Left lung (tissue), 10 donors: ENCODE results near the gene ALK. TPM values are rescaled to one million over a fixed set of nuclear protein-coding genes. Genes with fewer than 3 reads are reported as not detected.

ENCODE experiments used
- ATAC-seq: fragments of 200-7000 bp; cut with Tn5 transposase; one replicate; pipeline ENCODE4 v1.9.1; 2020; ENCODE audit warnings: moderate library complexity
- DNase-seq, 4 donors: peaks; one replicate each; pipeline ENCODE4 v3.0.0-alpha.2; 2013 to 2020
- H3K27ac ChIP-seq, 2 donors: fragments of 200-600 bp; sonication (generic) in 1 of 2; one replicate each; pipeline versions ENCODE4 v1.5.0 to v1.8.0; 2020 to 2021
- H3K27me3 ChIP-seq, 2 donors: fragments of 200-600 bp; sonication (generic) in 1 of 2; one replicate each; pipeline versions ENCODE4 v1.5.0 to v1.8.0; 2020 to 2021
- H3K36me3 ChIP-seq, 2 donors: fragments of 200-600 bp; sonication (generic) in 1 of 2; one replicate each; pipeline versions ENCODE4 v1.5.0 to v1.8.0; 2020 to 2021
- H3K4me1 ChIP-seq, 2 donors: fragments of 200-600 bp; one replicate each; pipeline ENCODE4 v1.8.0; 2021
- H3K4me3 ChIP-seq, 2 donors: fragments of 200-600 bp; sonication (generic) in 1 of 2; one replicate each; pipeline versions ENCODE4 v1.5.0 to v1.8.0; 2020 to 2021; ENCODE audit warnings: mild to moderate bottlenecking in 1 of 2
- H3K9me3 ChIP-seq, 2 donors: fragments of 200-600 bp; sonication (generic) in 1 of 2; one replicate each; pipeline versions ENCODE4 v1.5.0 to v1.8.0; 2020 to 2021
- intact Hi-C, 2 donors: fragments of 100-400 bp; cut with DNase I; formaldehyde crosslinking; loops; one replicate each; pipeline versions ENCODE4 v1.11.2 to v1.14.2; 2022
- polyA plus RNA-seq, 6 donors: library from polyadenylated mRNA; unstranded; fragments of 120-200 nt; gene quantifications; one replicate each; pipeline ENCODE4 v1.2.1, GENCODE V29; 2013; ENCODE audit not compliant: insufficient read length in 6 of 6
- total RNA-seq, 2 donors: library from RNA; stranded (reverse); fragmentation: NEBNext Ultra II Directional; extraction: Animal tissue kit (Norgen Biotek cat#: 25700); gene quantifications; one replicate each; pipeline ENCODE4 v1.2.1, GENCODE V29; 2021
- TF ChIP-seq, protein P1 (sequence below), 2 donors: fragments of 200-600 bp; sonication (generic) in 1 of 2; IDR thresholded peaks; one replicate each; pipeline versions ENCODE4 v1.5.0 to v1.8.0; 2021; ENCODE audit warnings: antibody characterized with exemption in 2 of 2
- donor health status: DM: no; HTN: yes; CAD: no.
- donor health status: DM: no; HTN: no; CAD: no.

ALK gene
- total and polyA plus RNA-seq, 8 donors, result 0.06 to 0.70 (median 0.12) TPM; not detected in 2

DNA sequence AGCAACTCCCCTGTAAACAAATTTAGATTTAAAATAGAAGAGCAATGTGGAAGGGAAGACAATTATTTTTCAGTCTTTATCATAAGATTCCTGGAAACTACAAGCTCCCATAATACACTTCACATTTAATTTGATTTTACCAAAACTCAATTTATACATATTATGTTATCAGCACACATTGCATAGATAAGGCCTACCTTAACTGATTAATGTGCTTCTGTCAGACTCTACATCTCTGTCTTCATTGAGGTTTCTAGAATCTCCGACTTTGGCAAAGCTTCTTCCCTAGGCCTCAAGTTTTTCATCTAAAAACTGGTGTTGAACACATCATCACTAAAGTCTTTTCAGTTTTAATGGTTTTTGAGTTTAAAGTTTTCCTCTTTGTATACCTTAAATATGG lies 440.1 kb downstream of the ALK start:
- Histone ChIP-seq H3K9me3 (no peaks in the 10 kb centered on the region), H3K27ac (no peak overlapping the region), H3K27me3 (no peaks in the 10 kb centered on the region), H3K4me3 (no peak overlapping the region), H3K36me3 (no peaks in the 10 kb centered on the region), H3K4me1 (no peaks in the 10 kb centered on the region)
- DNase-seq, result no peak
- intact Hi-C loops, result no loop called here
- ATAC-seq, result no peak
- TF ChIP-seq, protein P1, sequence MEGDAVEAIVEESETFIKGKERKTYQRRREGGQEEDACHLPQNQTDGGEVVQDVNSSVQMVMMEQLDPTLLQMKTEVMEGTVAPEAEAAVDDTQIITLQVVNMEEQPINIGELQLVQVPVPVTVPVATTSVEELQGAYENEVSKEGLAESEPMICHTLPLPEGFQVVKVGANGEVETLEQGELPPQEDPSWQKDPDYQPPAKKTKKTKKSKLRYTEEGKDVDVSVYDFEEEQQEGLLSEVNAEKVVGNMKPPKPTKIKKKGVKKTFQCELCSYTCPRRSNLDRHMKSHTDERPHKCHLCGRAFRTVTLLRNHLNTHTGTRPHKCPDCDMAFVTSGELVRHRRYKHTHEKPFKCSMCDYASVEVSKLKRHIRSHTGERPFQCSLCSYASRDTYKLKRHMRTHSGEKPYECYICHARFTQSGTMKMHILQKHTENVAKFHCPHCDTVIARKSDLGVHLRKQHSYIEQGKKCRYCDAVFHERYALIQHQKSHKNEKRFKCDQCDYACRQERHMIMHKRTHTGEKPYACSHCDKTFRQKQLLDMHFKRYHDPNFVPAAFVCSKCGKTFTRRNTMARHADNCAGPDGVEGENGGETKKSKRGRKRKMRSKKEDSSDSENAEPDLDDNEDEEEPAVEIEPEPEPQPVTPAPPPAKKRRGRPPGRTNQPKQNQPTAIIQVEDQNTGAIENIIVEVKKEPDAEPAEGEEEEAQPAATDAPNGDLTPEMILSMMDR (IDR thresholded peaks at IDR 0.05), result no peak

DNA sequence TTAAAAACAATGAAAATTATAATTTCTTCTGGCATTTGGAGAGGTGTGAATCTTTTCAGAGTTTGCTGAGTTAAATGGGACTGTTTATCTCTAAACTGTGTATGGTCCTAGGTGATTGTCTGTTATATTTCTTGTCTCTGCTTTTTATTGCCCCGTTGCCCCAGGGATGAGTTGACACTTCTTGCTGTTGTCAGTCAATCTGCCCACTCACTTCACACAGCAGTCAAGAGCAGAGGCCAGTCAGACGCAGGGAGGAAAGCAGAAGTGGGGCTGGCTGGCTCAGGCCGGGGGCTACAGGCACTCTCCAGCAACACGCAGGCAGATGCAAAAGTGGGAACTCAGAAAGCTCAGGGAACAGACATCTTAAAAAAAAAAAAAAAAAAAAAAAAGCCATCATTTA lies 441.0 kb downstream of the ALK start:
- Histone ChIP-seq H3K27me3 (no peaks in the 10 kb centered on the region), H3K9me3 (no peaks in the 10 kb centered on the region), H3K27ac (no peak overlapping the region), H3K4me1 (no peaks in the 10 kb centered on the region), H3K36me3 (no peaks in the 10 kb centered on the region), H3K4me3 (no peak overlapping the region)
- ATAC-seq (peak; percentile 53), DNase-seq (peak in 2 of 4 donors; percentile 3 to 60)
- TF ChIP-seq, protein P1 (IDR thresholded peaks at IDR 0.05), result no peak
- intact Hi-C loops, result no loop called here

DNA sequence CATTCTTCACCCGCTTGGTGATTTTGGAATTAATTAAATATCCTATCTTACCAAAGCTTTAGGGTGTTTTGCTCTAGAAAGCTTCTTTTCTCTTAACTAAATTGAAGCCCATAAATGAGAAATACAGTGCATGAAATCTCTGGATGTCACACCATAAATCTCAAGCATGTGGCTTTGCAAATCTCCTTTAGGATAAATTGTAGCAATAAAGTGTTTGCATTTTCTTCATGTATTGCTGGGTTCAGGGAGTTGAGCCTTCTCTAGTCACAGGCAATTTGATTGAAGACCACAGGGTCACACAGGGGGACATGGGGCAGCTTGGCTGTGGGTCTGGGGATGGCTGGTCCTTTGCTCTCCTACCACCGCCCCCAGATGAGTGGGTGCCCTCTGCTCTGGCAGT lies 442.0 kb downstream of the ALK start:
- intact Hi-C loops, result no loop called here
- no peak for ATAC-seq
- Histone ChIP-seq H3K9me3 (no peaks in the 10 kb centered on the region), H3K36me3 (no peaks in the 10 kb centered on the region), H3K27me3 (no peaks in the 10 kb centered on the region), H3K4me1 (no peaks in the 10 kb centered on the region), H3K27ac (no peak overlapping the region), H3K4me3 (no peak overlapping the region)
- TF ChIP-seq, protein P1 (IDR thresholded peaks at IDR 0.05), result no peak
- no peak for DNase-seq

DNA sequence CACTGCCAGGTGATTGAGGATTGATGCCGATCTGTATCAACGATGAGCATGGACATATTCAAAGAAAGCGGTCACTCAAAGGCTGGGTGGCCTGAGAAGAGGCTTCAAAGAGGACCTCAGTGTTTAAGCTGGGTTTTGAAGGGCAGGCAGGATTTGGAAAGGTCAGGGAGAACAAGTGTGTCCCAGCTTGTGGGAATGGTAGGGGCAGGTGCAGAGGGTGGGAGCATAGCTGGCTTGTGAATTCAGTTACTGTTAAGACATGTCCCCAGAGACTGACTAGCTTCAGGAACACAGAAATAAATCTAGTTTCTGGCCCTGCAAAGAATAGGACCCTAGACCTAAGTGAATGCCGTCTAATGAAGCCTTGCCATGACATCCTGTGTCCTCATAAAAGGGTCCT lies 442.7 kb downstream of the ALK start:
- Histone ChIP-seq H3K36me3 (no peaks in the 10 kb centered on the region), H3K27ac (no peak overlapping the region), H3K4me3 (no peak overlapping the region), H3K4me1 (no peaks in the 10 kb centered on the region), H3K9me3 (no peaks in the 10 kb centered on the region), H3K27me3 (no peaks in the 10 kb centered on the region)
- intact Hi-C loops, result no loop called here
- TF ChIP-seq, protein P1 (IDR thresholded peaks at IDR 0.05), result no peak
- no peak for DNase-seq
- ATAC-seq, result no peak

DNA sequence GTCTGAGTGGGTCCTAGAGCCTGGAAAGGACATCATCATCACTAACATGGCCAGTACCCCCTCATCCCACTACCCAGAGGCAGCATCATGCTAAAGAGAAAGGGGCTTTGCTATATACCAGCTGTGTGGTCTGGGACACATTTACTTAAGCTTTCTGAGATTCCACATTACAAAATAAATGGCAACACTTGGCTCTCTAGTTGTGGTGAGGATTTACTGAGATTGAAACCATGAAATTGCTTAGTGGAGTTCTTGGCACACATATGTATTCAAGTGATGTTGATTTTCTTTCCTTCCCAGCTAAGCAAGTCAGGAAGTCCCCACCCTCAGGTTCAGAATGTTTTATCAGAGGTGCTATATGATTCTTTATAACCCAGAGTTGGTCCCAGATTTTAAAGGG lies 444.2 kb downstream of the ALK start:
- Histone ChIP-seq H3K9me3 (peaks cover 0 to 8% of the 10 kb centered on the region in 2 donors), H3K4me1 (no peaks in the 10 kb centered on the region), H3K27ac (no peak overlapping the region), H3K27me3 (no peaks in the 10 kb centered on the region), H3K4me3 (no peak overlapping the region), H3K36me3 (no peaks in the 10 kb centered on the region)
- intact Hi-C loops, result no loop called here
- ATAC-seq (no peak), DNase-seq (no peak)
- TF ChIP-seq, protein P1 (IDR thresholded peaks at IDR 0.05), result no peak
